C4-2B (cell line): ENCODE data around the gene FBXL20.

Experiments used
- ZFX ChIP-seq: fragments of 450-650 bp; IDR thresholded peaks from 2 replicates; pipeline ENCODE4 v1.6.1; 2017
- TF ChIP-seq, protein P1 (sequence below): fragments of 450-650 bp; conservative IDR thresholded peaks from 2 replicates; pipeline ENCODE4 v1.5.1; 2017; ENCODE audit warnings: mild to moderate bottlenecking

DNA sequence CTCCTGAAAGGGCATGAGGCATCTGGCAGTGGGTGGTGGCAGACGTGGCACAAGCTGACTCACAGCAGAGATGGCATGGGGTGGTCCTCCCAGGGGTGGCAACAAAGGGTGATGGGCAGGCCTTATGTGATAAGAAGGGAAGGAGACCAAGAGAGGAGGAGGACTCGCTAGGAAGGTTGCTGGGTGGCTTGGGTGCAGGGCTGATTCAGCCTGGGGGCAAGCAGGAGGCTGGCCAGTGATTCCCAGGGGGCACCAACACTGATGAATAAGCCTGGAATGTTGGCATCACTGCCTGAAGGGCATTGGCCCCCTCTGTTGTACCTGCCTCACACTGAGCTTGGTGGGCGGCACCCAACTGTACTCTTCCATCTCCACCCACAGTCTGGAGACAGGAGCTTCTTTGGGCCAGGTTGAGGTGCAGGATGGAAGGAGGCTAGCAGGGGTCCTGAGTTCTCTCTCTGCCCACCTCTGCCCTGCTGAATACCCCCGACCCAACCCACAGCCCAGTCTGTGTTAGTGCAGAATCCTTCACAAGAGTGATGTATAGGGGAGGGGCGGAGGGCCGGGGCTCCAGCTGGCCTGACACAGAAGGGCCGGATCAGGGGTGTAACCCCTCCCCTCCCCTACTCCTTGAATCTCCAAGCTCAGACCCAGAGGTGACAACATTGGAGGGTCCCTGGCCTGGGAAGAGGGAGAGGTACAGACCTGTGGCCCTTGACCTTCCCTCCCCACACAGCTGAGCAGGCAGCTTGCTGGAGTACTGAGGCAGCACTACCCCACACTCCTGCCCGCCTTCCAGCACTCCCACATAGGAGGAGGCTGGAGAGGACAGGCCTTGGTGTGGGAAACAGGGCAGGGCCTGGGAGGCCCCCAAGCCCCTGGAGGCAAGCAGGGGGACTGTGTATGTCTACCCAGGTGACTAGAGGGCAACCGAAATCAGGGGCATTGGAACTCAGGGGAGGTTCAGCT is 178.3 kb downstream of the FBXL20 start:
- TF ChIP-seq, protein P1, sequence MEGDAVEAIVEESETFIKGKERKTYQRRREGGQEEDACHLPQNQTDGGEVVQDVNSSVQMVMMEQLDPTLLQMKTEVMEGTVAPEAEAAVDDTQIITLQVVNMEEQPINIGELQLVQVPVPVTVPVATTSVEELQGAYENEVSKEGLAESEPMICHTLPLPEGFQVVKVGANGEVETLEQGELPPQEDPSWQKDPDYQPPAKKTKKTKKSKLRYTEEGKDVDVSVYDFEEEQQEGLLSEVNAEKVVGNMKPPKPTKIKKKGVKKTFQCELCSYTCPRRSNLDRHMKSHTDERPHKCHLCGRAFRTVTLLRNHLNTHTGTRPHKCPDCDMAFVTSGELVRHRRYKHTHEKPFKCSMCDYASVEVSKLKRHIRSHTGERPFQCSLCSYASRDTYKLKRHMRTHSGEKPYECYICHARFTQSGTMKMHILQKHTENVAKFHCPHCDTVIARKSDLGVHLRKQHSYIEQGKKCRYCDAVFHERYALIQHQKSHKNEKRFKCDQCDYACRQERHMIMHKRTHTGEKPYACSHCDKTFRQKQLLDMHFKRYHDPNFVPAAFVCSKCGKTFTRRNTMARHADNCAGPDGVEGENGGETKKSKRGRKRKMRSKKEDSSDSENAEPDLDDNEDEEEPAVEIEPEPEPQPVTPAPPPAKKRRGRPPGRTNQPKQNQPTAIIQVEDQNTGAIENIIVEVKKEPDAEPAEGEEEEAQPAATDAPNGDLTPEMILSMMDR = no peak
- no peak for TF ChIP-seq ZFX
